SK-N-SH treated with all-trans-retinoic acid at 6 μM for 48 hours (cell line): ENCODE measurements around the gene DNAH1.

Source experiments
- ATAC-seq: fragments of 200-7000 bp; cut with Tn5 transposase; 3 replicates; pipeline ENCODE4 v1.9.1; 2020; ENCODE audit warnings: mild to moderate bottlenecking, moderate library complexity
- ARNTL ChIP-seq: fragments of 450-650 bp; formaldehyde crosslinking; IDR thresholded peaks from 2 replicates; pipeline ENCODE4 v1.5.0; 2020; ENCODE audit warnings: low read depth, mild to moderate bottlenecking, moderate library complexity, borderline replicate concordance
- BACH2 ChIP-seq: fragments of 250-450 bp; sonication (Bioruptor Pico); IDR thresholded peaks from 2 replicates; pipeline ENCODE4 v1.9.0; 2021; ENCODE audit warnings: mild to moderate bottlenecking, borderline replicate concordance
- CSDC2 ChIP-seq: fragments of 250-450 bp; sonication (Bioruptor Pico); IDR thresholded peaks from 2 replicates; pipeline ENCODE4 v1.5.0; 2020; ENCODE audit warnings: mild to moderate bottlenecking, moderate library complexity
- ESRRG ChIP-seq: fragments of 250-450 bp; sonication (Bioruptor Pico); IDR thresholded peaks from 2 replicates; pipeline ENCODE4 v1.6.1; 2021; ENCODE audit warnings: mild to moderate bottlenecking
- GLIS3 ChIP-seq: fragments of 250-450 bp; sonication (Bioruptor Pico); IDR thresholded peaks from 2 replicates; pipeline ENCODE4 v1.5.0; 2020; ENCODE audit warnings: mild to moderate bottlenecking, moderate library complexity
- ISL1 ChIP-seq: fragments of 250-450 bp; sonication (Bioruptor Pico); IDR thresholded peaks from 2 replicates; pipeline ENCODE4 v2.1.2; 2022; ENCODE audit warnings: mild to moderate bottlenecking, moderate library complexity
- OSR1 ChIP-seq: fragments of 250-450 bp; sonication (Bioruptor Pico); IDR thresholded peaks from 2 replicates; pipeline ENCODE4 v1.8.0; 2022; ENCODE audit warnings: moderate library complexity, mild to moderate bottlenecking, inconsistent platforms
- PPARA ChIP-seq: fragments of 250-450 bp; sonication (Bioruptor Pico); IDR thresholded peaks from 2 replicates; pipeline ENCODE4 v1.5.0; 2020; ENCODE audit warnings: mild to moderate bottlenecking, borderline replicate concordance
- RARB ChIP-seq: fragments of 250-450 bp; sonication (Bioruptor Pico); IDR thresholded peaks from 2 replicates; pipeline ENCODE4 v1.8.0; 2021; ENCODE audit warnings: mild to moderate bottlenecking, moderate library complexity
- SNAI2 ChIP-seq: fragments of 250-450 bp; sonication (Bioruptor Pico); IDR thresholded peaks from 2 replicates; pipeline ENCODE4 v1.5.0; 2020; ENCODE audit warnings: mild to moderate bottlenecking, moderate library complexity
- TCF4 ChIP-seq: fragments of 250-450 bp; sonication (Bioruptor Pico); IDR thresholded peaks from 2 replicates; pipeline ENCODE4 v1.8.0; 2021; ENCODE audit warnings: mild to moderate bottlenecking, moderate library complexity, borderline replicate concordance
- TOX ChIP-seq: fragments of 250-450 bp; sonication (Bioruptor Pico); IDR thresholded peaks from 2 replicates; pipeline ENCODE4 v1.8.0; 2021; ENCODE audit warnings: mild to moderate bottlenecking, moderate library complexity, borderline replicate concordance
- ZC3H10 ChIP-seq: fragments of 250-450 bp; sonication (Bioruptor Pico); IDR thresholded peaks from 2 replicates; pipeline ENCODE4 v1.5.1; 2021; ENCODE audit warnings: mild to moderate bottlenecking, moderate library complexity
- ZFP3 ChIP-seq: fragments of 250-450 bp; sonication (Bioruptor Pico); IDR thresholded peaks from 2 replicates; pipeline ENCODE4 v1.5.0; 2020; ENCODE audit warnings: mild to moderate bottlenecking, moderate library complexity
- ZFP30 ChIP-seq: fragments of 450-650 bp; formaldehyde crosslinking; IDR thresholded peaks from 2 replicates; pipeline ENCODE4 v1.5.0; 2022; ENCODE audit warnings: mild to moderate bottlenecking, moderate library complexity
- ZNF565 ChIP-seq: fragments of 450-650 bp; formaldehyde crosslinking; conservative IDR thresholded peaks from 2 replicates; pipeline ENCODE4 v1.5.0; 2020; ENCODE audit warnings: low read depth, mild to moderate bottlenecking, moderate library complexity
- ZNF70 ChIP-seq: fragments of 450-650 bp; formaldehyde crosslinking; IDR thresholded peaks from 2 replicates; pipeline ENCODE4 v1.5.0; 2020; ENCODE audit warnings: mild to moderate bottlenecking, moderate library complexity
- ZNF8 ChIP-seq: fragments of 450-650 bp; formaldehyde crosslinking; IDR thresholded peaks from 2 replicates; pipeline ENCODE4 v1.5.0; 2020; ENCODE audit warnings: mild to moderate bottlenecking, moderate library complexity
- TF ChIP-seq, protein P1 (sequence below): fragments of 250-450 bp; sonication (Bioruptor Pico); IDR thresholded peaks from 2 replicates; pipeline ENCODE4 v1.5.1; 2021; ENCODE audit warnings: mild to moderate bottlenecking, moderate library complexity
- TF ChIP-seq, protein P2 (sequence below): fragments of 250-450 bp; sonication (Bioruptor Pico); IDR thresholded peaks from 2 replicates; pipeline ENCODE4 v1.8.0; 2021; ENCODE audit warnings: low read depth, mild to moderate bottlenecking, moderate library complexity, borderline replicate concordance
- TF ChIP-seq, protein P3 (sequence below): fragments of 250-450 bp; sonication (Bioruptor Pico); IDR thresholded peaks from 2 replicates; pipeline ENCODE4 v1.5.1; 2020; ENCODE audit warnings: low read depth, mild to moderate bottlenecking, moderate library complexity
- TF ChIP-seq, protein P4 (sequence below): fragments of 250-450 bp; sonication (Bioruptor Pico); IDR thresholded peaks from 2 replicates; pipeline ENCODE4 v1.8.0; 2020; ENCODE audit warnings: mild to moderate bottlenecking, moderate library complexity, borderline replicate concordance
- TF ChIP-seq, protein P5 (sequence below): fragments of 250-450 bp; sonication (Bioruptor Pico); IDR thresholded peaks from 2 replicates; pipeline ENCODE4 v1.5.0; 2020; ENCODE audit warnings: mild to moderate bottlenecking, moderate library complexity

Gene DNAH1

DNA sequence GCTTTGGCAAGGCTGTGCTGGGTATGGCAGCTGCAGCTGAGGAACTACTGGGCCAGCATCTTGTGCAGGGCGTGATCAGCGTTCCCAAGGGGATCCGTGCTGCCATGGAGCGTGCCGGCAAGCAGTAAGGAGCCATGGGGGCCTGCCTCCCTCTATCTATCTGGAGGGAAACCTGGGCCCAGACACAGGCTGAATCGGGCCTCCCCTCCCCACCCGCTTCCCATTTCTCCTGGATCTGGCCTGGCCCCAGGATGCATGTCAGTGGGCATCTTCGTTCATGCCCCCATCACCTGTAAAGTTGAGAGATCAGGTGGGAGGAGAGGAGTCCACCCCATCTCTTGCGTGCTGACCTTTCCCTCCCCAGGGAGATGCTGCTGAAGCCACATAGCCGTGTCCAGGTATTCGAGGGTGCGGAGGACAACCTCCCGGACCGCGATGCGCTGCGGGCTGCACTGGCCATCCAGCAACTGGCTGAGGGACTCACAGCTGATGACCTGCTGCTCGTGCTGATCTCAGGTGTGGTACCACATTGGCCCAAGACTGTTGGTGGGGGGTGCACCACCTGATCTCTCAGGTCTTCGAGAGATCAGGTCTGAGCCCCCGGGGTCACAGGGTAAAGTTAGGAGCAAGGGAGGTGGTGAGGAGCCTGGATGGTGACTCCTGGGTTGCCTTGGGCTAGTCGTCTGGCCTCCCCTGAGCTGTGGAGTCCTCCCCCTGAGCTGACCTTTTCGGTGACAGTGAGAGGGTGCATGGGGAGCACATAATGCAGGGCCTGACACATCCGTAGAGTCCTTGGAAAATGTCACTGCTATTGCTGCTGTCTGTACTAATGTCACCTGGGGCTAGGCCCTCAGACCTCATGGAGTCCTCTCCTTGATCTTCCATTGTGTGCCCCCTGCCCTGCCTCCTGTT is 25.3 kb upstream of the DNAH1 start:
- ATAC-seq = no peak
- TF ChIP-seq CSDC2 = no peak
- TF ChIP-seq, protein P1, sequence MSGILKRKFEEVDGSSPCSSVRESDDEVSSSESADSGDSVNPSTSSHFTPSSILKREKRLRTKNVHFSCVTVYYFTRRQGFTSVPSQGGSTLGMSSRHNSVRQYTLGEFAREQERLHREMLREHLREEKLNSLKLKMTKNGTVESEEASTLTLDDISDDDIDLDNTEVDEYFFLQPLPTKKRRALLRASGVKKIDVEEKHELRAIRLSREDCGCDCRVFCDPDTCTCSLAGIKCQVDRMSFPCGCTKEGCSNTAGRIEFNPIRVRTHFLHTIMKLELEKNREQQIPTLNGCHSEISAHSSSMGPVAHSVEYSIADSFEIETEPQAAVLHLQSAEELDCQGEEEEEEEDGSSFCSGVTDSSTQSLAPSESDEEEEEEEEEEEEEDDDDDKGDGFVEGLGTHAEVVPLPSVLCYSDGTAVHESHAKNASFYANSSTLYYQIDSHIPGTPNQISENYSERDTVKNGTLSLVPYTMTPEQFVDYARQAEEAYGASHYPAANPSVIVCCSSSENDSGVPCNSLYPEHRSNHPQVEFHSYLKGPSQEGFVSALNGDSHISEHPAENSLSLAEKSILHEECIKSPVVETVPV = no peak
- no peak for TF ChIP-seq RARB (CRISPR knock-in tag)
- no peak for TF ChIP-seq ZNF8 (CRISPR knock-in tag)
- TF ChIP-seq BACH2 (CRISPR knock-in tag) = no peak
- TF ChIP-seq ZFP30 = no peak
- TF ChIP-seq, protein P2, sequence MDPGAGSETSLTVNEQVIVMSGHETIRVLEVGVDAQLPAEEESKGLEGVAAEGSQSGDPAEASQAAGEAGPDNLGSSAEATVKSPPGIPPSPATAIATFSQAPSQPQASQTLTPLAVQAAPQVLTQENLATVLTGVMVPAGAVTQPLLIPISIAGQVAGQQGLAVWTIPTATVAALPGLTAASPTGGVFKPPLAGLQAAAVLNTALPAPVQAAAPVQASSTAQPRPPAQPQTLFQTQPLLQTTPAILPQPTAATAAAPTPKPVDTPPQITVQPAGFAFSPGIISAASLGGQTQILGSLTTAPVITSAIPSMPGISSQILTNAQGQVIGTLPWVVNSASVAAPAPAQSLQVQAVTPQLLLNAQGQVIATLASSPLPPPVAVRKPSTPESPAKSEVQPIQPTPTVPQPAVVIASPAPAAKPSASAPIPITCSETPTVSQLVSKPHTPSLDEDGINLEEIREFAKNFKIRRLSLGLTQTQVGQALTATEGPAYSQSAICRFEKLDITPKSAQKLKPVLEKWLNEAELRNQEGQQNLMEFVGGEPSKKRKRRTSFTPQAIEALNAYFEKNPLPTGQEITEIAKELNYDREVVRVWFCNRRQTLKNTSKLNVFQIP (CRISPR knock-in tag) = no peak
- TF ChIP-seq ZFP3 (CRISPR knock-in tag) = no peak
- TF ChIP-seq, protein P3, sequence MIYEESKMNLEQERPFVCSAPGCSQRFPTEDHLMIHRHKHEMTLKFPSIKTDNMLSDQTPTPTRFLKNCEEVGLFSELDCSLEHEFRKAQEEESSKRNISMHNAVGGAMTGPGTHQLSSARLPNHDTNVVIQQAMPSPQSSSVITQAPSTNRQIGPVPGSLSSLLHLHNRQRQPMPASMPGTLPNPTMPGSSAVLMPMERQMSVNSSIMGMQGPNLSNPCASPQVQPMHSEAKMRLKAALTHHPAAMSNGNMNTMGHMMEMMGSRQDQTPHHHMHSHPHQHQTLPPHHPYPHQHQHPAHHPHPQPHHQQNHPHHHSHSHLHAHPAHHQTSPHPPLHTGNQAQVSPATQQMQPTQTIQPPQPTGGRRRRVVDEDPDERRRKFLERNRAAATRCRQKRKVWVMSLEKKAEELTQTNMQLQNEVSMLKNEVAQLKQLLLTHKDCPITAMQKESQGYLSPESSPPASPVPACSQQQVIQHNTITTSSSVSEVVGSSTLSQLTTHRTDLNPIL = no peak
- TF ChIP-seq OSR1 = no peak
- TF ChIP-seq, protein P4, sequence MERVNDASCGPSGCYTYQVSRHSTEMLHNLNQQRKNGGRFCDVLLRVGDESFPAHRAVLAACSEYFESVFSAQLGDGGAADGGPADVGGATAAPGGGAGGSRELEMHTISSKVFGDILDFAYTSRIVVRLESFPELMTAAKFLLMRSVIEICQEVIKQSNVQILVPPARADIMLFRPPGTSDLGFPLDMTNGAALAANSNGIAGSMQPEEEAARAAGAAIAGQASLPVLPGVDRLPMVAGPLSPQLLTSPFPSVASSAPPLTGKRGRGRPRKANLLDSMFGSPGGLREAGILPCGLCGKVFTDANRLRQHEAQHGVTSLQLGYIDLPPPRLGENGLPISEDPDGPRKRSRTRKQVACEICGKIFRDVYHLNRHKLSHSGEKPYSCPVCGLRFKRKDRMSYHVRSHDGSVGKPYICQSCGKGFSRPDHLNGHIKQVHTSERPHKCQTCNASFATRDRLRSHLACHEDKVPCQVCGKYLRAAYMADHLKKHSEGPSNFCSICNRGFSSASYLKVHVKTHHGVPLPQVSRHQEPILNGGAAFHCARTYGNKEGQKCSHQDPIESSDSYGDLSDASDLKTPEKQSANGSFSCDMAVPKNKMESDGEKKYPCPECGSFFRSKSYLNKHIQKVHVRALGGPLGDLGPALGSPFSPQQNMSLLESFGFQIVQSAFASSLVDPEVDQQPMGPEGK = no peak
- TF ChIP-seq ISL1 = no peak
- TF ChIP-seq TCF4 (CRISPR knock-in tag) = no peak
- TF ChIP-seq, protein P5, sequence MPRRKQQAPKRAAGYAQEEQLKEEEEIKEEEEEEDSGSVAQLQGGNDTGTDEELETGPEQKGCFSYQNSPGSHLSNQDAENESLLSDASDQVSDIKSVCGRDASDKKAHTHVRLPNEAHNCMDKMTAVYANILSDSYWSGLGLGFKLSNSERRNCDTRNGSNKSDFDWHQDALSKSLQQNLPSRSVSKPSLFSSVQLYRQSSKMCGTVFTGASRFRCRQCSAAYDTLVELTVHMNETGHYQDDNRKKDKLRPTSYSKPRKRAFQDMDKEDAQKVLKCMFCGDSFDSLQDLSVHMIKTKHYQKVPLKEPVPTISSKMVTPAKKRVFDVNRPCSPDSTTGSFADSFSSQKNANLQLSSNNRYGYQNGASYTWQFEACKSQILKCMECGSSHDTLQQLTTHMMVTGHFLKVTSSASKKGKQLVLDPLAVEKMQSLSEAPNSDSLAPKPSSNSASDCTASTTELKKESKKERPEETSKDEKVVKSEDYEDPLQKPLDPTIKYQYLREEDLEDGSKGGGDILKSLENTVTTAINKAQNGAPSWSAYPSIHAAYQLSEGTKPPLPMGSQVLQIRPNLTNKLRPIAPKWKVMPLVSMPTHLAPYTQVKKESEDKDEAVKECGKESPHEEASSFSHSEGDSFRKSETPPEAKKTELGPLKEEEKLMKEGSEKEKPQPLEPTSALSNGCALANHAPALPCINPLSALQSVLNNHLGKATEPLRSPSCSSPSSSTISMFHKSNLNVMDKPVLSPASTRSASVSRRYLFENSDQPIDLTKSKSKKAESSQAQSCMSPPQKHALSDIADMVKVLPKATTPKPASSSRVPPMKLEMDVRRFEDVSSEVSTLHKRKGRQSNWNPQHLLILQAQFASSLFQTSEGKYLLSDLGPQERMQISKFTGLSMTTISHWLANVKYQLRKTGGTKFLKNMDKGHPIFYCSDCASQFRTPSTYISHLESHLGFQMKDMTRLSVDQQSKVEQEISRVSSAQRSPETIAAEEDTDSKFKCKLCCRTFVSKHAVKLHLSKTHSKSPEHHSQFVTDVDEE (CRISPR knock-in tag) = no peak
- TF ChIP-seq ESRRG (CRISPR knock-in tag) = no peak
- TF ChIP-seq ZNF565 (CRISPR knock-in tag) = no peak
- TF ChIP-seq PPARA (CRISPR knock-in tag) = no peak
- no peak for TF ChIP-seq ARNTL
- no peak for TF ChIP-seq TOX (CRISPR knock-in tag)
- no peak for TF ChIP-seq ZNF70 (CRISPR knock-in tag)

DNA sequence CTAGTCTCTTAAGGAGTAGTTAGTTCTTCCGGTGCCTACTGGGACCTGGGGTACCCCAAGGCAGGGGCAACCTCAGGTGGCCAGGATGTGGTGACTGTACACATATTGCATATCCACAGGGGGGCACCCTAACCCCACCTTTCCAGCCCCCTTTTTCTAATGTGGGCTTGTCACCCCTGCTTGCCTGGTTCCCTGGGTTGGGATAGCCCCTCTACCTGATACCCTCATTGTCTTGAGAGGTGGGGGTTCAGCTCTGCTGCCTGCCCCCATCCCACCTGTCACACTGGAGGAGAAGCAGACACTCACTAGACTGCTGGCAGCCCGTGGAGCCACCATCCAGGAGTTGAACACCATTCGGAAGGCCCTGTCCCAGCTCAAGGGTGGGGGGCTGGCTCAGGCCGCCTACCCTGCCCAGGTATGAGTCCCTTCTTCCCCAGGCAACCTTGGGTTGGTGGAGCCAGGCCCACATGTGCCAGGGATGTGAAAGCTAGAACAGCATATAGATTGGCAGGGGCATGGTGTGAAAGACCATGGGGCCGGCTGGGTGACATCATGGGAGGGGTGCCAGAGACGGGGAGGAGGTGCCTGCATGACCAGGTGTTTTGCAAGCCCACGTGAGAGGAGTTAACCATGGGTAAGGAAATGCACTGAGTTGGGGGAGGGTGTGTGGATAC is 24.5 kb upstream of the DNAH1 start:
- peak; percentile 25; the same call in 1 of the 3 replicates for ATAC-seq
- TF ChIP-seq SNAI2 (no peak), TCF4 (CRISPR knock-in tag) (no peak), PPARA (CRISPR knock-in tag) (no peak), RARB (CRISPR knock-in tag) (no peak), ZFP3 (CRISPR knock-in tag) (no peak), ISL1 (no peak), OSR1 (no peak), ARNTL (no peak), BACH2 (CRISPR knock-in tag) (no peak), ZC3H10 (no peak), ZNF565 (CRISPR knock-in tag) (no peak), GLIS3 (CRISPR knock-in tag) (no peak)
- TF ChIP-seq, protein P1 = no peak
- TF ChIP-seq, protein P2 (CRISPR knock-in tag) = no peak
- TF ChIP-seq, protein P4 = no peak
